GM18508 (cell line): ENCODE measurements around the gene TARDBP.
"Not testable (repeated sequence)": the region's sequence is repeated elsewhere in the genome, so short reads cannot be mapped to it uniquely, and the experiment has no call there.

Experiments used
- ATAC-seq: cut with Tn5 transposase; IDR thresholded peaks from one replicate; pipeline ENCODE4 v1.9.1; 2021; ENCODE audit warnings: moderate number of reproducible peaks; ENCODE audit not compliant: insufficient read depth, unreplicated experiment

Gene TARDBP

DNA sequence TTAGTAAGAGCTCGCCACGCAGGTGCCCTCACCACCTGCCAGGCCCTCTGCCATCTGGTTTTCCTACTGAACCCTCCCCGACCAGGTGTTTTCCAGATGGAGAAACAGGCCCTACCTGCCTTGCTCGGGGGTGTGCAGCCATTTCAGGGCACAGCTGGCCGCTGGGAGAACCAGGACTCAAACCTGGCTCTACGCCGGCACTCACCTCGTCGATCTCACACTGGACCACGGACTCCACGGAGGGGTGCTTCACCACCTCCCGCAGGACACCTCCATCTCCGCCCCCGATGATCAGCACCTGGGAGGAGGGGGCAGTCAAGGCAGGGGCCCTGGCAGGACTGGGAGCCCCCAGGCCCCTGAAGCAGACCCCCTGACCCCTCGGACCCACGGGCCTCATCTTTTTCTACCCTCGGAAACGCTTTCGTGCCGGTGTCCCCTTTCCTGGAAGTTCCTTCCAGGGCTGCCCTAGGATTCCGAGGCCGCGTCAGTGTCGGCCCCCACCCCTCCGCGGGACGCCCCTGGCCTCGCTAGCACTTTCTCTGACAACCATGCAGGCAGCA lies 46.2 kb downstream of the TARDBP start:
- no peak for ATAC-seq

- ATAC-seq, result no peak
Measured at GRCh38 chr1:11059155-11059967, 46.9 kb downstream of the TARDBP start.

- ATAC-seq, result peak; percentile 42
Measured at GRCh38 chr1:11059968-11060830, 47.7 kb downstream of the TARDBP start, which contains the start of gene SRM. Gene SRM, minus strand, starts transcription at chr1:11060018. Its CDS starts 75 bp downstream, at chr1:11059943.

DNA sequence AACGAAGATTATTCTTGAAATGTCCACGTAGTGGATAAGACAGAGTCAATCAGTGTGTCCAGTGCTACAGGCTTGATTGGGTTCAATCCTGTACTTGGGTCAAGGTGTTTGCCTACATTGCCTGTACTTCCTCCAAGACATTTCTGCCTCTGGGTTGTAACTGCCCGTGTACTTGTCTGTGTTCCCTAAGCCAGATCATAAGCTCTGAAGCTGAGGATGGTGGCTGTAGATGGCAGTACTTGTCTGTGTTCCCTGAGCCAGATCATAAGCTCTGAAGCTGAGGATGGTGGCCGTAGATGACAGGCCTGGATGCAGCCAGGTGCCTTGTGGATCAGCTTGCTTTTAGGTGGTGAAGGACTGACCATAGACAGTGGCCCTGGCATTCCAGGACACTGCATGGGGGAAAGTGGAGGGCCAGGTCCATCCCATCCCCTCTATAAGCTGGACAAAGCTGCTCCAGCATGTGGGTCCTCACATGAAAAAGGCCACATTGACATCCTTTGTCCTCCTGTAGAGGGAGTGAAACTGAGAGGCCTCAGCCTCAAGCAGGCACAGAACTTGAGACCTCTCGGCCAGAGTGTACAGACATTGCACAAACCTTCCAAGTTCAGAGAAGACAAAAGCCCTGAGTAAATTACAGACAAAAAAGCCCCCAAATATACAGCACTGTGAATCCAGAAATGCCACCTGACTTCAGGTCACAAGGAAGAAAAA lies 49.4 kb downstream of the TARDBP start:
- no peak for ATAC-seq

GRCh38 chr1:11062965-11063401 lies 50.5 kb downstream of the TARDBP start:
- ATAC-seq, result no peak

GRCh38 chr1:11063937-11064537 lies 51.6 kb downstream of the TARDBP start:
- not testable (repeated sequence) for ATAC-seq

- ATAC-seq, result no peak
Measured at GRCh38 chr1:11064942-11065341, 52.5 kb downstream of the TARDBP start.

GRCh38 chr1:11065796-11066195 lies 53.3 kb downstream of the TARDBP start:
- no peak for ATAC-seq

- ATAC-seq, result no peak
Measured at GRCh38 chr1:11067716-11068599, 55.5 kb downstream of the TARDBP start.

DNA sequence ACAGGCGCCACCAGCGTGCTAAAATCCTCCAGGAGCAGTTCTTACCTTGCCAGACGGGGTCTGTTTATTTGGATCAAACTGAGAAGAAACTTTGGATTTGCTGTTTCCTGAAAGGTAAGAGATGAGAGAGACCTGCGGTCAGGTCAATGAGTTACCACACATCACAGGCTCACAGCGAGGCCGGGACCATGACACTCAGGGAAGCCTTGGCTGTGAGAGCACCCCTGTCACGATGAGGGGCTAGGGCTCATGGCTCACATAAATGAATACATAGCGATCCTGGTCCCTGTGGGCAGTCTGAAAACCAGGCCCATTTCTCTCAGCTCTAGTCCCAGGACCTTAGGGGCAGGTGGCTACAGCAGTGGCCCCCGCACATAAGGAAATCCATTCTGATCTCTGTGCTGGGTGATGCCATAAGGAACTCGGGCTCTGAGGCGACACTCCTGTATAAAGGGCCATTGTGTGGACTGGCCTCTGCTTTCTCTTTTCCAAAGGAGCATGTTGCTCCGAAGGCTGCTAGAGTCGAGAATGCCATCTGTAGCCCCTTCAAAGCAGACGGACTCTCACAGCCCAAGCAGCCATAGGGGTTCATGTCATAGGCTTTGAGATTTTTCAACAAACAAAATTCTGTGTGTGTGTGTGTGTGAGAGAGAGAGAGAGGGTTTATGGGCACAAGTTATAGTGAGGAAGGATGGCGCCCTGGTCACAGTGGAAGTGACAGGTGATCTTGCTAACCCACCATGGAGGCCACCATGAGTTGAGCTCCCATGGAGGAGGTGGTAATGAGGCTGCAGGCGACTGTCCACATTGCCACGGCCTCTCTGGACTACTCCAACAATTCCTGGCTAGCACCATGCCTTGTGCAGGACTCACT lies 56.4 kb downstream of the TARDBP start:
- no peak for ATAC-seq

- ATAC-seq, result no peak
Measured at GRCh38 chr1:11070876-11071275, 58.4 kb downstream of the TARDBP start.

DNA sequence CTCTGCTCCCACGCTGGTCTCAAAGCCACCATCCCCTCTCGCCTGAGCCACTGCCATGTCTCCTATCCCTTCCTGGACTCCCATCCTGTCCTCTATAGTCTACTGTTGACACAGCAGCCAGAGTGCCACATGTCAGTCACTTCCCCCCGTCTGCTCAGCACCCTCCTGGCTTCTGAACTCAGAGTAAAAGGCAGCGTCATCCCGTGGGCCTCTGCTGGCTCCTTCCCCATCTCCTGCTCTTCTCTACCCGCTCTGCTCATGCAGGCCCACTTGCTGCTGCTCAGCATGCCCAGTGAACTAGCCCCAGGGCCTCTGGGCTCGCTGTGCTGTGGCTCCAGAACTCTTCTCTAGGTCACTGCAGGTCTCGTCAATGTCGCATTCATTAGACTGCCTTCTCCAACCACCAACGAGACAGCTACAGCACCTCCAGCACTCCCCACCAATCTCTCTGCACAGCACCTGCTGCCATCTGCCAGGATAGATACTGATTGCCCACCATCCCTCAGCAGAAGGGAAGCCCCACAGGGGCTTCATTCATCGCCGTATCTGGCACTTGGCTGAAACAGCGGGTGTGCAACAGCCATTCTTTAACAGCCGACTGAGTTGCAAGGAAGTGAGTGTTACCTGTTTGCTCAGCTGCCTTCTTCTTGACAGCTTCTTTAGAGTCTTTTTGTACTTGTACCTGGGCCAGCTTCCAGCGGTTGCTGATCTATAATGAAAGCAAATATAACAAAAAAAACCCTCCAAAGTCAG lies 59.2 kb downstream of the TARDBP start:
- no peak for ATAC-seq

- no peak for ATAC-seq
Measured at GRCh38 chr1:11072216-11072917, 59.9 kb downstream of the TARDBP start.

DNA sequence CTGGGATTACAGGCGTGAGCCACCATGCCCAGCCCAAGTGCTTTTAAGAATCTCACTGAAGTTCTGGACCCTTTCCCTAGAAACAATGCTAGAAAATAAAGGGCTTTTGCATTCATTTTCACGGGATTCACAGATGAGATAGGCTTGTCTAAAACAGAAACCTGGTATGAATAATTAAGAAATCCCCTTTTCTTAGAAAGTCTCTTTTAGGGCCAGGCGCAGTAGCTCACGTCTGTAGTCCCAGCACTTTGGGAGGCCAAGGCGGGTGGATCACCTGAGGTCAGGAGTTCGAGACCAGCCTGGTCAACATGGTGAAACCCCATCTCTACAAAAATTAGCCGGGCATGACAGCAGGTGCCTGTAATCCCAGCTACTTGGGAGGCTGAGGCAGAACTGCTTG lies 60.9 kb downstream of the TARDBP start:
- ATAC-seq, result not testable (repeated sequence)
